Measurements from ENCODE around the gene RALGAPA2. TPM values are rescaled to one million over a fixed set of nuclear protein-coding genes. Genes with fewer than 3 reads are reported as not detected.

RALGAPA2 gene
- total RNA-seq (10 to 100 TPM; 21.3 to 24.8 TPM), polyA plus RNA-seq (ENCODE audit: insufficient read length in 2 of 2) (10 to 100 TPM; 14.4 to 14.7 TPM)
- long read RNA-seq, donor 1, result 0 reads
- long read RNA-seq, donor 2, result 0 reads
- long read RNA-seq, donor 3, result 0 reads
- long read RNA-seq, donor 4, result 0 reads

GRCh38 chr20:20712474-20713243 lies at the start of gene RALGAPA2:
Gene RALGAPA2, minus strand, starts transcription at chr20:20712644. Its CDS starts 164 bp downstream, at chr20:20712480.
- peak; percentile 91 to 100 (median 97) for DNase-seq (ENCODE audit: low read depth in 4 of 6, low spot score in 6 of 6)
- Histone ChIP-seq H3K4me1 (ENCODE audit: control insufficient read depth, insufficient read depth, low read length) (peaks cover 8% of the 10 kb centered on the region), H3K27me3 (ENCODE audit: control insufficient read depth, insufficient read depth, low read length) (no peaks in the 10 kb centered on the region), H3K4me3 (ENCODE audit: low read depth, low read length) (peak within 1 kb of the TSS; percentile 54), H3K9me3 (ENCODE audit: control insufficient read depth, insufficient read depth, low read length) (no peaks in the 10 kb centered on the region), H3K36me3 (ENCODE audit: control insufficient read depth, insufficient read depth, low read length) (no peaks in the 10 kb centered on the region), H3K27ac (ENCODE audit: low read depth, low read length) (peak within 1 kb of the TSS; percentile 91)
- WGBS (ENCODE audit: insufficient coverage), result 0% methylated on average over 86 of the region's 87 CpGs

GRCh38 chr20:20761301-20761700 lies 48.9 kb upstream of the RALGAPA2 start:
- 78% methylated on average over 1 of the region's 1 CpG for WGBS (ENCODE audit: insufficient coverage)
- H3K27ac ChIP-seq (ENCODE audit: low read depth, low read length), result no peak overlapping the region
- peaks cover 1% of the 10 kb centered on the region for H3K27me3 ChIP-seq (ENCODE audit: control insufficient read depth, insufficient read depth, low read length)
- peaks cover 3% of the 10 kb centered on the region for H3K4me1 ChIP-seq (ENCODE audit: control insufficient read depth, insufficient read depth, low read length)
- no peaks in the 10 kb centered on the region for H3K36me3 ChIP-seq (ENCODE audit: control insufficient read depth, insufficient read depth, low read length)
- H3K9me3 ChIP-seq (ENCODE audit: control insufficient read depth, insufficient read depth, low read length), result no peaks in the 10 kb centered on the region
- no peak for DNase-seq (ENCODE audit: low read depth in 4 of 6, low spot score in 6 of 6)
- H3K4me3 ChIP-seq (ENCODE audit: low read depth, low read length), result no peak overlapping the region

DNA sequence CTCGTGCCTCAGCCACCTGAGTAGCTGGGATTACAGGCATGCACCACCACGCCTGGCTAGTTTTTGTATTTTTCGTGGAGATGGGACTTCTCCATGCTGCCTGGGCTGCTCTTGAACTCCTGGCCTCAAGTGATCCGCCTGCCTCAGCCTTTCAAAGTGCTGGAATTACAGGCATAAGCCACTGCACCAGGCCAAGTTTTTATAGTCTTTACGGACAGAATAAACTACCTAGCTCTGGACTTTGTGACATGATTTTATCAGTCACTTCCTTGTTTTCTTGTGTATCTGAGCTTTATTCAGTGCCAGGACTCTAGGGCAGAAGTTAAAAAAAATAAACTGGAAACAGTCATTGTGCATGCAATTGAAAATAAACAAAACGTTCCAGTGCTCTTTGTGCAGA lies 46.7 kb upstream of the RALGAPA2 start:
- Histone ChIP-seq H3K4me3 (ENCODE audit: low read depth, low read length) (no peak overlapping the region), H3K9me3 (ENCODE audit: control insufficient read depth, insufficient read depth, low read length) (no peaks in the 10 kb centered on the region), H3K4me1 (ENCODE audit: control insufficient read depth, insufficient read depth, low read length) (peaks cover 3% of the 10 kb centered on the region), H3K27me3 (ENCODE audit: control insufficient read depth, insufficient read depth, low read length) (peaks cover 3% of the 10 kb centered on the region), H3K27ac (ENCODE audit: low read depth, low read length) (no peak overlapping the region), H3K36me3 (ENCODE audit: control insufficient read depth, insufficient read depth, low read length) (no peaks in the 10 kb centered on the region)
- no peak for DNase-seq (ENCODE audit: low read depth in 4 of 6, low spot score in 6 of 6)
- WGBS (ENCODE audit: insufficient coverage), result 78% methylated on average over 4 of the region's 6 CpGs

DNA sequence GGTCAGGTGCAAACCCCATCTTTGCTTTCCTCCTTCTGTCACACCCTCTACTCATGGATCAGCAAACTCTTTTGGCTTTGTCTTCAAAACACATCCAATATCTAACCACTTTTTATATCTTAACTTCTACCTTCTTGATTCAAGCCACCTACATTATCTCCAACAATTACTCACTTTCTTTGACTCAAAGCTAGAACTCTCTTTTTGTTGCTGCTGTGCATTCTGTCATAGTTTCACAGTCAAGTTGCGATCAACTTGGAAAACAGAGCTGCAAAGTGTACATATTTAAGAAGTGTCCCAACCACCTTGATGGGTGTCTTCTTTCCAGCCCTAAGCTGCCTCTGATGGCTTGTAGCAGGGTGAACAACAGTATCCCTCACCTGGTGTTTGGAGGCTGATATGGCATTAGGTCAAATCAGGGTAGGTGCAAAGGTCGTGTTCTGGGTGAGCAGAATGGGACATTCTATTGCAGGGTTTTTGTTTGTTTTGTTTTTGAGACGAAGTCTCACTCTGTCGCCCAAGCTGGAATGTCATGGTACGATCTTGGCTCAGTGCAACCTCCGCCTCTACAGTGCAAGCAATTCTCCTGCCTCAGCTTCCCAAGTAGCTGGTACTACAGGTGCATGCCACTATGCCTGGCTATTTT lies 43.4 kb upstream of the RALGAPA2 start:
- Histone ChIP-seq H3K27me3 (ENCODE audit: control insufficient read depth, insufficient read depth, low read length) (peaks cover 3% of the 10 kb centered on the region), H3K27ac (ENCODE audit: low read depth, low read length) (no peak overlapping the region), H3K36me3 (ENCODE audit: control insufficient read depth, insufficient read depth, low read length) (no peaks in the 10 kb centered on the region), H3K9me3 (ENCODE audit: control insufficient read depth, insufficient read depth, low read length) (no peaks in the 10 kb centered on the region), H3K4me3 (ENCODE audit: low read depth, low read length) (no peak overlapping the region), H3K4me1 (ENCODE audit: control insufficient read depth, insufficient read depth, low read length) (peaks cover 3% of the 10 kb centered on the region)
- no peak for DNase-seq (ENCODE audit: low read depth in 4 of 6, low spot score in 6 of 6)
- WGBS (ENCODE audit: insufficient coverage), result 87% methylated on average over 5 of the region's 6 CpGs

GRCh38 chr20:20755231-20755630 lies 42.8 kb upstream of the RALGAPA2 start:
- Histone ChIP-seq H3K4me1 (ENCODE audit: control insufficient read depth, insufficient read depth, low read length) (peaks cover 3% of the 10 kb centered on the region), H3K36me3 (ENCODE audit: control insufficient read depth, insufficient read depth, low read length) (no peaks in the 10 kb centered on the region), H3K27me3 (ENCODE audit: control insufficient read depth, insufficient read depth, low read length) (peaks cover 3% of the 10 kb centered on the region), H3K27ac (ENCODE audit: low read depth, low read length) (no peak overlapping the region), H3K9me3 (ENCODE audit: control insufficient read depth, insufficient read depth, low read length) (no peaks in the 10 kb centered on the region), H3K4me3 (ENCODE audit: low read depth, low read length) (no peak overlapping the region)
- WGBS (ENCODE audit: insufficient coverage), result 100% methylated on average over 1 of the region's 4 CpGs
- no peak for DNase-seq (ENCODE audit: low read depth in 4 of 6, low spot score in 6 of 6)

- WGBS (ENCODE audit: insufficient coverage), result 84% methylated on average over 1 of the region's 3 CpGs
- Histone ChIP-seq H3K4me3 (ENCODE audit: low read depth, low read length) (no peak overlapping the region), H3K9me3 (ENCODE audit: control insufficient read depth, insufficient read depth, low read length) (no peaks in the 10 kb centered on the region), H3K4me1 (ENCODE audit: control insufficient read depth, insufficient read depth, low read length) (peaks cover 3% of the 10 kb centered on the region), H3K27me3 (ENCODE audit: control insufficient read depth, insufficient read depth, low read length) (peaks cover 3% of the 10 kb centered on the region), H3K27ac (ENCODE audit: low read depth, low read length) (no peak overlapping the region), H3K36me3 (ENCODE audit: control insufficient read depth, insufficient read depth, low read length) (no peaks in the 10 kb centered on the region)
- no peak for DNase-seq (ENCODE audit: low read depth in 4 of 6, low spot score in 6 of 6)
Observed at GRCh38 chr20:20754714-20755113, 42.3 kb upstream of the RALGAPA2 start.

GRCh38 chr20:20752712-20753111 lies 40.3 kb upstream of the RALGAPA2 start:
- Histone ChIP-seq H3K4me1 (ENCODE audit: control insufficient read depth, insufficient read depth, low read length) (no peaks in the 10 kb centered on the region), H3K4me3 (ENCODE audit: low read depth, low read length) (no peak overlapping the region), H3K9me3 (ENCODE audit: control insufficient read depth, insufficient read depth, low read length) (no peaks in the 10 kb centered on the region), H3K27ac (ENCODE audit: low read depth, low read length) (no peak overlapping the region), H3K36me3 (ENCODE audit: control insufficient read depth, insufficient read depth, low read length) (no peaks in the 10 kb centered on the region), H3K27me3 (ENCODE audit: control insufficient read depth, insufficient read depth, low read length) (peaks cover 10% of the 10 kb centered on the region)
- no peak for DNase-seq (ENCODE audit: low read depth in 4 of 6, low spot score in 6 of 6)
- WGBS (ENCODE audit: insufficient coverage), result no CpG with 5 or more reads among the region's 5 CpGs

DNA sequence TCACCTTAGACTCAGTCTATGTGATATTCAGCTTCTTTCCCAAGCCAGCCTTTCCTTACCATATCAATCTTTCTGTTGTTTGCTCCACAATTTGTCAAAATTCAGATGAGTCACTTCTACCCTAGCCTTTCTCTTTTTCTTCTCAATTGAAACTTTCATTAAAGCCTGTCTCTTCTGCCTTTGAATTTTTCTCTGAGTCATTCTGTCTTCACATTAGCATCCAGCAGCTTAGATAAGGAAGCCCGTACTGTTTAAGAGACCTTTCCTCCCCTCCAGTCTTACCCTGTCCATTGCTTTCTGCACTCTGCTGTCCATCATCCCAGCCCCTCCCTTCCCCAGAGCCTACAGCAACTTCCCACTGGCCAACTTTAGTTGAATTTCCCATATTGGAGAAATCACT lies 34.9 kb upstream of the RALGAPA2 start:
- peaks cover 9% of the 10 kb centered on the region for H3K27me3 ChIP-seq (ENCODE audit: control insufficient read depth, insufficient read depth, low read length)

DNA sequence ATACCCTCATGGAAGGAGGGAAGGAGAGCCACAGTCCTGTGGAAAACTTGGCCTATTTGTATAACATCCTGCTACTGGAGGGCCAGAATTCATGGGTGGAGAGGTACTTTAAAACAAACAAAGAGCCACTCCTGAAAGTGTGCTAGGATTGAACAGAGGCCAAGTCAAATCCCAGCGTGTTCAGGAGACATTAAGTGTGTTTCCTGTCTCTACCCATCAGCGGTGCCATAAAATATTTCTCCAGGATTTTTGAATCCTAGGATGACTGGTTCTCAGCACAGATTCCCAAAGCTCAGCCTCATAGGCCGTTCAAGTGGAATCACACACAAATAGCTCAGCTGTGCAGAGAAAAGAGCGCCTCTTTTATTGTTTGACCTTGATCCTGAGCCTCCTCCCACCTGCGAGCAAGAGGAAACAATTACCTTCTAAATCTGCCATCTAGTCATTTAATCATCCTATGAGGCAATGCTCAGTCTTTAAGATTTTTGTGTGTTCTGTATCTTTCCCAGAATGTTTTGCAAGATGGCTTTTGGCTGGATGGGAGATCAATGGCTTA lies 31.8 kb upstream of the RALGAPA2 start:
- peaks cover 11% of the 10 kb centered on the region for H3K4me1 ChIP-seq (ENCODE audit: control insufficient read depth, insufficient read depth, low read length)
- no peaks in the 10 kb centered on the region for H3K9me3 ChIP-seq (ENCODE audit: control insufficient read depth, insufficient read depth, low read length)
- H3K27me3 ChIP-seq (ENCODE audit: control insufficient read depth, insufficient read depth, low read length), result peaks cover 13% of the 10 kb centered on the region
- no peak overlapping the region for H3K4me3 ChIP-seq (ENCODE audit: low read depth, low read length)
- no peak for DNase-seq (ENCODE audit: low read depth in 4 of 6, low spot score in 6 of 6)
- no peaks in the 10 kb centered on the region for H3K36me3 ChIP-seq (ENCODE audit: control insufficient read depth, insufficient read depth, low read length)
- 18% methylated on average over 3 of the region's 5 CpGs for WGBS (ENCODE audit: insufficient coverage)
- peak overlapping the region; percentile 55 for H3K27ac ChIP-seq (ENCODE audit: low read depth, low read length)

More for the DNA sequence above, 34.9 kb upstream of the RALGAPA2 start:
- no peak overlapping the region for H3K4me3 ChIP-seq (ENCODE audit: low read depth, low read length)
- H3K9me3 ChIP-seq (ENCODE audit: control insufficient read depth, insufficient read depth, low read length), result no peaks in the 10 kb centered on the region
- no peak overlapping the region for H3K27ac ChIP-seq (ENCODE audit: low read depth, low read length)
- peaks cover 8% of the 10 kb centered on the region for H3K4me1 ChIP-seq (ENCODE audit: control insufficient read depth, insufficient read depth, low read length)
- no peak for DNase-seq (ENCODE audit: low read depth in 4 of 6, low spot score in 6 of 6)
- 60% methylated on average over 1 of the region's 1 CpG for WGBS (ENCODE audit: insufficient coverage)
- H3K36me3 ChIP-seq (ENCODE audit: control insufficient read depth, insufficient read depth, low read length), result no peaks in the 10 kb centered on the region
